PC-3 (cell line): ENCODE measurements around the gene SLC38A11. TPM values are rescaled to one million over a fixed set of nuclear protein-coding genes. Genes with fewer than 3 reads are reported as not detected.

Source experiments
- ATAC-seq: fragments of 200-7000 bp; cut with Tn5 transposase; 2 replicates; pipeline ENCODE4 v1.9.1; 2020; ENCODE audit warnings: mild to moderate bottlenecking, moderate library complexity
- BruUV-seq: library from RNA; stranded (reverse); fragments of 400-500 nt; replicated peaks from 2 replicates; lab custom pipeline; 2021; lab: Mats Ljungman, UMichigan
- CTCF ChIA-PET: fragments of 300-600 bp; sonication (Branson Sonifier 250); formaldehyde crosslinking; loops from one replicate; lab custom pipeline; 2022; ENCODE audit warnings: antibody characterized with exemption; lab: Charles Lee
- POLR2A ChIA-PET: fragments of 300-600 bp; sonication (Branson Sonifier 250); formaldehyde crosslinking; loops from one replicate; lab custom pipeline; 2022; ENCODE audit warnings: antibody characterized with exemption; ENCODE audit not compliant: unreplicated experiment; lab: Charles Lee
- DNase-seq: peaks from one replicate; pipeline ENCODE4 v3.0.0-alpha.2; 2015
- H2AFZ ChIP-seq: fragments of 300-600 bp; sonication (generic); 2 replicates; pipeline ENCODE4 v1.6.0; 2016; ENCODE audit warnings: antibody characterized with exemption, low read length
- H3F3A ChIP-seq: fragments of 300-600 bp; sonication (generic); one replicate; pipeline ENCODE4 v1.6.0; 2017; ENCODE audit warnings: antibody characterized with exemption, low read length, control low read depth, mild to moderate bottlenecking; ENCODE audit not compliant: unreplicated experiment
- H3K27ac ChIP-seq: fragments of 300-600 bp; sonication (generic); 2 replicates; pipeline ENCODE4 v1.5.1; 2016; ENCODE audit warnings: mild to moderate bottlenecking, low read length
- H3K27me3 ChIP-seq: fragments of 300-600 bp; sonication (generic); 2 replicates; pipeline ENCODE4 v1.6.1; 2016; ENCODE audit warnings: low read length, mixed read lengths
- H3K36me3 ChIP-seq: fragments of 300-600 bp; sonication (generic); 2 replicates; pipeline ENCODE4 v1.6.1; 2016; ENCODE audit warnings: low read depth, mixed run types, low read length, mixed read lengths
- H3K4me1 ChIP-seq: fragments of 300-600 bp; sonication (generic); 2 replicates; pipeline ENCODE4 v1.5.1; 2016; ENCODE audit warnings: low read length; ENCODE audit not compliant: insufficient read depth
- H3K4me2 ChIP-seq: fragments of 300-600 bp; sonication (generic); 2 replicates; pipeline ENCODE4 v1.6.0; 2016; ENCODE audit warnings: low read length
- H3K4me3 ChIP-seq: fragments of 300-600 bp; sonication (generic); 2 replicates; pipeline ENCODE4 v1.5.1; 2016; ENCODE audit warnings: mild to moderate bottlenecking, low read length, mixed read lengths
- H3K79me2 ChIP-seq: fragments of 300-600 bp; sonication (generic); 2 replicates; pipeline ENCODE4 v1.6.1; 2017; ENCODE audit warnings: low read length, mixed read lengths
- H3K9ac ChIP-seq: fragments of 300-600 bp; sonication (generic); 2 replicates; pipeline ENCODE4 v1.6.0; 2016; ENCODE audit warnings: mild to moderate bottlenecking, low read length
- H3K9me2 ChIP-seq: fragments of 300-600 bp; sonication (generic); replicated peaks from 2 replicates; pipeline ENCODE4 v1.6.1; 2016; ENCODE audit warnings: mixed run types, low read length, mixed read lengths
- H3K9me3 ChIP-seq: fragments of 300-600 bp; sonication (generic); 2 replicates; pipeline ENCODE4 v1.6.1; 2016; ENCODE audit warnings: low read length, mixed read lengths
- H4K20me1 ChIP-seq: fragments of 300-600 bp; sonication (generic); 2 replicates; pipeline ENCODE4 v1.6.1; 2016; ENCODE audit warnings: low read length, mixed read lengths
- CTCF ChIP-seq: fragments of 300-600 bp; sonication (generic); conservative IDR thresholded peaks from 2 replicates; pipeline ENCODE4 v1.5.1; 2017; ENCODE audit warnings: antibody characterized with exemption, low read depth, mild to moderate bottlenecking, low read length
- EZH2 ChIP-seq: fragments of 300-600 bp; sonication (generic); IDR thresholded peaks from one replicate; pipeline ENCODE4 v1.6.1; 2017; ENCODE audit warnings: antibody characterized with exemption, mild to moderate bottlenecking, low read length; ENCODE audit not compliant: unreplicated experiment
- EZH2phosphoT487 ChIP-seq: fragments of 300-600 bp; sonication (generic); IDR thresholded peaks from 2 replicates; pipeline ENCODE4 v1.6.1; 2018; ENCODE audit warnings: mild to moderate bottlenecking, antibody characterized with exemption, low read length, borderline replicate concordance
- intact Hi-C: fragments of 100-400 bp; cut with micrococcal nuclease; formaldehyde crosslinking; loops from 2 replicates; pipeline ENCODE4 v1.9.0; 2023
- total RNA-seq: library from RNA; depleted of rRNA; stranded (reverse); fragments of >200 nt; gene quantifications from 2 replicates; pipeline ENCODE4 v1.2.3, GENCODE V29; 2014

The SLC38A11 gene
- total RNA-seq, 1 experiment from 2014 or later: 0.36 TPM

GRCh38 chr2:164915566-164915965 is 39.8 kb downstream of the SLC38A11 start:
- intact Hi-C loops: no loop called here
- Histone ChIP-seq H3K4me1 (peaks cover 9% of the 10 kb centered on the region), H3K4me3 (no peak overlapping the region), H3K9me2 (no peaks in the 10 kb centered on the region), H2AFZ (no peak overlapping the region), H3K9ac (no peak overlapping the region), H3K27me3 (no peaks in the 10 kb centered on the region), H4K20me1 (no peaks in the 10 kb centered on the region), H3F3A (no peaks in the 10 kb centered on the region), H3K27ac (no peak overlapping the region), H3K79me2 (no peaks in the 10 kb centered on the region), H3K36me3 (no peaks in the 10 kb centered on the region), H3K4me2 (no peak overlapping the region), H3K9me3 (no peaks in the 10 kb centered on the region)
- CTCF ChIA-PET: no interaction called here
- TF ChIP-seq CTCF (no peak), EZH2phosphoT487 (no peak), EZH2 (no peak)
- BruUV-seq: no TSS peak
- DNase-seq (no peak), ATAC-seq (no peak)
- POLR2A ChIA-PET: no interaction called here

- no peak overlapping the region for H3K27ac ChIP-seq
- ChIA-PET CTCF (interaction anchor here (0.8 kb wide), 1 partner anchor 72 kb away, joined by 5 read pairs; the partner anchor contains the start of gene COBLL1), POLR2A (no interaction called here)
- peaks cover 9% of the 10 kb centered on the region; the same call in 1 of the 2 replicates for H3K4me1 ChIP-seq
- no peaks in the 10 kb centered on the region for H3K9me2 ChIP-seq
- intact Hi-C loops: loop anchor here (1.0 to 5.0 kb wide), 3 partner anchors 72 to 176 kb away; partner anchors contain the start of gene COBLL1
- no peak overlapping the region for H2AFZ ChIP-seq
- H3K36me3 ChIP-seq: no peaks in the 10 kb centered on the region
- H3K79me2 ChIP-seq: no peaks in the 10 kb centered on the region
- H4K20me1 ChIP-seq: no peaks in the 10 kb centered on the region
- no peak overlapping the region for H3K9ac ChIP-seq
- ATAC-seq (no peak; the same call in 1 of the 2 replicates), DNase-seq (peak; percentile 23)
- H3F3A ChIP-seq: no peaks in the 10 kb centered on the region
- H3K27me3 ChIP-seq: no peaks in the 10 kb centered on the region
- H3K9me3 ChIP-seq: no peaks in the 10 kb centered on the region
- no peak overlapping the region for H3K4me3 ChIP-seq
- BruUV-seq: no TSS peak
- no peak for TF ChIP-seq EZH2phosphoT487
- TF ChIP-seq CTCF: peak; percentile 60
- H3K4me2 ChIP-seq: no peak overlapping the region
Measured at GRCh38 chr2:164913640-164914350, 41.5 kb downstream of the SLC38A11 start.

- TF ChIP-seq EZH2phosphoT487 (no peak), EZH2 (no peak), CTCF (no peak)
- H3K4me2 ChIP-seq: no peak overlapping the region
- no peak overlapping the region for H2AFZ ChIP-seq
- no peaks in the 10 kb centered on the region for H3K9me3 ChIP-seq
- POLR2A ChIA-PET: no interaction called here
- H3K79me2 ChIP-seq: no peaks in the 10 kb centered on the region
- no peaks in the 10 kb centered on the region for H4K20me1 ChIP-seq
- BruUV-seq: no TSS peak
- H3K36me3 ChIP-seq: no peaks in the 10 kb centered on the region
- intact Hi-C loops: loop anchor here (1.0 to 5.0 kb wide), 3 partner anchors 72 to 176 kb away; partner anchors contain the start of gene COBLL1
- no peak overlapping the region for H3K4me3 ChIP-seq
- H3K4me1 ChIP-seq: peaks cover 9% of the 10 kb centered on the region; the same call in 1 of the 2 replicates
- CTCF ChIA-PET: interaction anchor here (0.8 kb wide), 1 partner anchor 71 kb away, joined by 5 read pairs; the partner anchor contains the start of gene COBLL1
- no peaks in the 10 kb centered on the region for H3K27me3 ChIP-seq
- H3K9ac ChIP-seq: no peak overlapping the region
- DNase-seq (no peak), ATAC-seq (no peak)
- no peaks in the 10 kb centered on the region for H3F3A ChIP-seq
- no peak overlapping the region for H3K27ac ChIP-seq
- no peaks in the 10 kb centered on the region for H3K9me2 ChIP-seq
Measured at GRCh38 chr2:164913011-164913410, 42.3 kb downstream of the SLC38A11 start.
